ENCODE data around the gene CKS1B.

DNA sequence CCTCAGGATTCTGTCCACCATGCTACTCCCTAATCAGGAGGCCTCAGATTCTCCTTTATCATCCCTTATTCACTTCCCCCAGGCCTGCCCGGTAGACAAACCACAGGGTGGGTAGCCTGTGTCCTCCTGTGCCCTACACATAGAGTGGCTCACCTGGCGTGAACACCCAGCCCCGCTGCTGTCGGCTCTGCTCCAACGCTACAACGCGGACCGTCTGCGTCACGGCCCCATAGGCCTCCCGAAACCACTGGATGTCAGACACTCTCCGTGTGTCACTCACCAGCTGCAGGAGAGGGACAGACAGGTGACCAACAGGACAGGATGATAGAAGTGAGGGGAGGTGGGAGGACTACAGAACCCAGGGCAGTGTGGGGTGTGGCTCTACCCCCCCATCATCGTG lies 48.3 kb upstream of the CKS1B start:
- TF ChIP-seq POLR2A (IDR thresholded peaks at IDR 0.05) (no peak), POLR2AphosphoS5 (IDR thresholded peaks at IDR 0.05) (no peak)
- TF ChIP-seq, protein P1, sequence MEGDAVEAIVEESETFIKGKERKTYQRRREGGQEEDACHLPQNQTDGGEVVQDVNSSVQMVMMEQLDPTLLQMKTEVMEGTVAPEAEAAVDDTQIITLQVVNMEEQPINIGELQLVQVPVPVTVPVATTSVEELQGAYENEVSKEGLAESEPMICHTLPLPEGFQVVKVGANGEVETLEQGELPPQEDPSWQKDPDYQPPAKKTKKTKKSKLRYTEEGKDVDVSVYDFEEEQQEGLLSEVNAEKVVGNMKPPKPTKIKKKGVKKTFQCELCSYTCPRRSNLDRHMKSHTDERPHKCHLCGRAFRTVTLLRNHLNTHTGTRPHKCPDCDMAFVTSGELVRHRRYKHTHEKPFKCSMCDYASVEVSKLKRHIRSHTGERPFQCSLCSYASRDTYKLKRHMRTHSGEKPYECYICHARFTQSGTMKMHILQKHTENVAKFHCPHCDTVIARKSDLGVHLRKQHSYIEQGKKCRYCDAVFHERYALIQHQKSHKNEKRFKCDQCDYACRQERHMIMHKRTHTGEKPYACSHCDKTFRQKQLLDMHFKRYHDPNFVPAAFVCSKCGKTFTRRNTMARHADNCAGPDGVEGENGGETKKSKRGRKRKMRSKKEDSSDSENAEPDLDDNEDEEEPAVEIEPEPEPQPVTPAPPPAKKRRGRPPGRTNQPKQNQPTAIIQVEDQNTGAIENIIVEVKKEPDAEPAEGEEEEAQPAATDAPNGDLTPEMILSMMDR (IDR thresholded peaks at IDR 0.05), result no peak
